Amniotic epithelial cell (primary cell): Measurements from ENCODE around the gene CLEC5A.
A peak's percentile ranks its signal among the peaks of the same experiment; 100 is the strongest.
"Not testable (repeated sequence)": the region's sequence is repeated elsewhere in the genome, so short reads cannot be mapped to it uniquely, and the experiment has no call there.

Source experiments
- DNase-seq: peaks from one replicate; pipeline ENCODE4 v3.0.0-alpha.2; 2010; ENCODE audit warnings: low read depth

Gene CLEC5A

DNA sequence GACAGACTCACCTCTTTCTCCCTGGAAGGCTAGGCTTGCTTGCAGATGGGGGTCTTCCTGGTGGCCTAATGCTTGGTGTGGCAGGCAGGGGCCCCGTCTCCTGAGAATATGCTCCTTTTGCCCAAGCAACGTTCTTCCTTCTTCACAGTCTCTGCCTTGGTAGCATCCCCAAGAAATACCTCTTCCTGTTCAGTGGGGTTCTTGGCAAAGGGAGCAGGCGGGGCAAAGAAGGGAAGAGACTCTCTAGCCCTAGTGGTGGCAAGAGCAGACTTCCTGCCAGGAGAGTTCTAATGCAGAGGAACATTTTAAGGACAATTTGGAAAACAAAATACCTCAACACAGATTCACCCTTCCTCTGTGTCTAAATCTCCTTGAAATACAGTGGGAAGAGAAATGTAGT is at the start of gene CLEC5A:
TSS of gene CLEC5A (minus strand) at position 179 of the 400 bp plus-strand sequence. CDS start 682 bp downstream, outside the sequence.
- no peak for DNase-seq

DNA sequence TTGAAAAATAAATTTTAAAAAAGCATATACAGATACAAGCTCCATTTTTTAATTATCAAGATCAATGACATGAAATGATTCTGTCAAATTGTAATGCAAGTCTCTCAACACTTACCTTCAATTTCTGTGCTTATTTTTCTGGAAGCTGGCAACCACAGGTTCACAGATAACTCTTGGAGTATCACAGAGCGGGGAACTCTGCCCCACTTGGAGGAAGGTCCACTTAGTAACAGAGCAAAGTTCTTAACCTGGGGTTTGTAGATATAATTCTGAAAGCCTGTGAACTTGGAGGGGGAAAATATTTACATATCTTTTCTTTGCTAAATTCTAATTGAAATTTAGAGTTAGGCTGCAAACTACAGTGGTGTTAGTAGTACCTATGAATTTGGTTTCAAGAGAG is 46.6 kb upstream of the CLEC5A start:
- no peak for DNase-seq

- no peak for DNase-seq
These were observed 45.9 kb upstream of the CLEC5A start for GRCh38 chr7:141992688-141993087.

DNA sequence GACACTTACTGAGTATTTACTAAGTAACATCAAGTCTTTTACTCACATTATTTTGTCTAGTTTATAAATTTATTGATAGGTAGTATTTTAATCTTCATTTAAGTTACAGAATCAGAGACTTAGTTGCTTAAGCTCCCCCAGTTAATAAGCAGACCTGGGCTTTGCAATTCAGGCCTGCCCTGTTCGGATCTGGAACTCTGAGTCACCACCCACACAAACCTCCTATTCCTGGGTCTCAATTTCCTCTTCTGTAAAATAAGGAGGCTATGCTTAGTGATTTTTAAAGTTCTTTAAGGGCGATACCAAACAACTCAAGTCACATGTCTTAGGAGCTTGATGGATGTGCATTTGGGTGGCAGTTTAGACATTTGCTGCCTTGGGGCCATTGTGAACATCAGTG is 45.4 kb upstream of the CLEC5A start:
- DNase-seq: no peak

DNA sequence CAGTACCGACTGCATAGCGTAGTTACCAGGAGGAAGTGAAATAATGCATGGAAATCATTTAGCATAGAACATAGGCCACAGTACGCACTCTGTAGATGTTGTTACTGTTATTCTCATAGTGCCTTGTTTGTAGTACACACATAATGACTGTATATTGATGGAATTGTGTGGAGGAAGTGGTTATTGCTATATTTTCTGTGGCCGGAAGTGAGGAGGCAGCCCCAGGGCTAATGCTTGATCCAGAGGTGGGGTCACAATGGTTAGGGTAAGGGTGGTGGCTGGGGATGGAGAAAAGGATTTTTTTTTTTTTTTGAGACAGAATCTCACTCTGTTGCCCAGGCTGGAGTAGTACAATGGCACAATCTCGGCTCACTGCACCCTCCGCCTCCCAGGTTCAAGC is 44.4 kb upstream of the CLEC5A start:
- DNase-seq: no peak

- no peak for DNase-seq
These were observed 43.4 kb upstream of the CLEC5A start for GRCh38 chr7:141990011-141990725.

DNA sequence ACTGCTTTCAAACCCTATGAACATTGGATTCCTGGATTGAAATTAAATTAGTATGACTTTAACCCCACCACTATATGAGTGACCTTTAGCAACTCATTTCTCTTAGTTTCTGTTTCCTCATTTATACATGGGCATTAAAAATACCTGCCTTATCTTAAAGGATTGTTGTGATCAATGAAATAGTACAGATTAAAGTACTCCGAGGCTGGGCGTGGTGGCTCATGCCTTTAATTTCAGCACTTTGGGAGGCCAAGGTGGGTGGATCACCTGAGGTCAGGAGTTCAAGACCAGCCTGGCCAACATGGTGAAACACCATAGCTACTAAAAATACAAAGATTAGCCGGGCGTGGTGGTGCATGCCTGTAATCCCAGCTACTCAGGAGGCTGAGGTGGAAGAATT is 41.0 kb upstream of the CLEC5A start:
- not testable (repeated sequence) for DNase-seq

DNA sequence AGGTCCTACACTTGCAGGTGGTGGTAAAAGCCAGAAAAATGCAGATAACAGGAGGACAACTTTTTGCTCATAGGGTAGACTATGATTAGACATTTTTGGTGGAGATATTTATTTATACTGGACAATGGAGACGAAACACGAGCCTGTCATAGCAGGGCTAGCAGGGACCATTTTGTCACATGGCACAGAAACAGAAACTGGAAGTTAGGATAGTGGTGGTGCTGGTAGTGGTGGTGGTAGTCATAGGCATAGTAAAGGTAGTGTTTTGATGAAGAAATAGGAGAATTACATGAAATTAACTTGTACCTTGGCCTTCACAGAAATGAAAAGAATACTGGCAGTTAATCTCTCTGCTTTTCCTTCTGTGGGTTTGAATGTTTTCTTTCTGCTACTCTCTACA is 40.1 kb upstream of the CLEC5A start:
- no peak for DNase-seq

DNA sequence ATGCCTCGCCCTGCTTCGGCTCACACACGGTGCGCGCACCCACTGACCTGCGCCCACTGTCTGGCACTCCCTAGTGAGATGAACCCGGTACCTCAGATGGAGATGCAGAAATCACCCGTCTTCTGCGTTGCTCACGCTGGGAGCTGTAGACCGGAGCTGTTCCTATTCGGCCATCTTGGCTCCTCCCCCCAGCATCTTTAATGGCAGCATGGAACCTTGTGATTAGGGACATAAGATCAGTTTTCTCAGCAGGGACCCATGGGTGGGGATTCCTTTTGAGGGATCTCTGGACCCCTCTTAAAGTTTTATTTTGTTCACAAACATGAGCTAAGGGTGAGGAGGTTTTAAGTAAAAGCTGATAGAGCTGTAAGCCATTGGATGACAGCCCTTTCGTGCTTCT is 39.2 kb upstream of the CLEC5A start:
- DNase-seq: not testable (repeated sequence)

GRCh38 chr7:141979568-141979967 is 32.8 kb upstream of the CLEC5A start:
- no peak for DNase-seq

DNA sequence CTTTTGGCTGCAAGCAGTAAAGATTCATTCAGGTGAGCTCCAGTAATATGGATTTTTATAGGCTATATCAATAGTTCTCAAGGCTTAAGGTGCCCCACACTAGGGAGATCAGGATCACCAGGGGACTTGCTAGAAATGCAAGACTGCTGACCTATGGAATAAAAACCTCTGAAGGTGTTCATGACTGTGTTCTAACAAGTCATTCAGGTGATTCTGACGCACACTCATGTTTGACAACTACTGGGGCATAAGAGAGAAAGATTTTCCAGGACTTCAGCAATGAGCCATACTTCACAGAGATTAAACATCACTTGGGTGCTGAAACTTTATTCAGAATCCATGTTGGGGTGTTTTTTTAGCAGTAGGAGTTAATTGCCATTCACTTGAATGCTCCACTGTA is 31.6 kb upstream of the CLEC5A start:
- no peak for DNase-seq

DNA sequence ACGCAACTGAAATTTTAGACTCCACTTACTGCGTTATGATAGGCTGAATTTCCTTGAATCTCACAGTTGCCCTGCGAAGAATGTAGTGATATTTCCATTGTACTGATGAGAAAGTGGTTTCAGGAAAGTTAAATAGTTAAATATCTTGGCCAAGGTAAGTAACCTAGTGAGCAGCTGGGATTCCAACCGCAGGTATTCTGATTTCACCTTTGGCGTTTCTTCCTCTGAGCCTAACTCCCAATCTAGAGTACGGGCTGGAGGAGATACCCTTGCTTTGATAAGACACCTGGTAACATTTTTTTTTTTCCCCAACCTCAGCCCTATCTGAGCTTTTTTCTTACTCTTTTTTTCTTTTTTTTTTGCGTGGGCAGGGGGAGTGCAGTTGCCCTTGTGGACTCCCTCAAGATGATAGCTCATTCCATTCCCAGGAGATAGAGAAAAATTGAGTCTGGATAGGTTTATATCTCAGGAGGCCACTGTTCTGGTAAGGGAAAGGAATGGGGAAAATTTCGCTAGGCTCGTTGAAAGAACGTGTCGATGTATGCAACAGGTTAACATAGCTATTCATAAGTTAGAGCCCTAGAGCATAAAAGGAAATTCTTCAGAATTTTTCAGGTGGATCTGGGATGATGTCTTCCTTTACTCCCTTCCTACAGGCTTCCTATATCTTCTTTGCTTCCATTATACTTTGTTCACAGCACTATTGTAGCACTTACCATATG is 29.9 kb upstream of the CLEC5A start:
- no peak for DNase-seq

DNA sequence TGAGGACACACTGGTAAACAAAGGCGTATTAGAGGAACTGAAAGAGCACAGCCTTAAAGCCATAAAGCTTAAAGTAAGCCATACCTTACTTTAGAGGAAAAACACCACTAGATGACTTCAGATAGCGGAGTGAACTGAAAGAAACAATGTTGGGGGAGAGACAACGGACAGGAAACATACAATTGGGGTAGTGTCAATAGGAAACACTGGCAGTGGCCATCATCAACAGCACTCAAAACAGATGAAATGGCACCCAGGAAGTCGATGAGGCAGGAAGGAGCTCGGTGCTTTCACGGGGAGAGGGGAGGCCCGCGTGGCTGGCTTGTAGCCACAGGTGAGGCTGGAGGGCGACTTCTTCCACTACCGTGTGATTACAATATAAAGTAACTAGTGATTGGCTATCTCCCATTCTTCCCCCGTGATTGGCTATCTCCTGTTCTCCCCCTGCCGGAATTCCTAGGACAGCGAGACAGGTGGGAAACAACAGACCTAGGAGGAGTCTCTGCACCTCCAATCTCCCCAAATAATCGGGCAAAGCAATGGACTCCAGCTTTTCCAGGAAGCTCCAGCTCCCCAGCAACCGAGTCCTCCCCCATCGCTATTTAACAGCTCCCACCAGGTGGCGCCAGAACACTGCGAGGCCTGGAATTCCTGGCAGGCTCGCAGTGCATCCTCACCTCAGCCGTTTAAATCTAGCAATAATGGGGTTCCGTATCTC is 29.2 kb upstream of the CLEC5A start:
- DNase-seq: peak; percentile 21

GRCh38 chr7:141974831-141975230 is 28.1 kb upstream of the CLEC5A start:
- no peak for DNase-seq

DNA sequence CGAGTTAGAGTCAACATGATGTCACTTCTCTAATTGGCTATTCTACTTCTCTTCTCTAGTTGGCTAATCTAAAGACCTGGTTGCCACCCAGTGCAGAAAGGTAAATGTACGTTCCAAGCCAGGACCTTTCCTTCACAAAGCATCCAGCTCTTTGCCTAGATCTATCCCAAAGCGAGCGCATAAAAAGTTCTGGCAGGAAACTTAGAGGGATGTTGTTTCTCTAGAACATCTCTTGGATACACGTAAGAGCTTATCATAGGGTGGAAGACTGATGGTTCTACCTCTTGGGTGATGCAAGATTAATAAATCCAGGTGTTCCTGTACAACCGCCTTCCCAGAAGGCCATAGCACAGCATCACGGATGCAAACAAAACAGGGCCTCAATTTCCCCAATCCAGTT is 26.9 kb upstream of the CLEC5A start, which contains the start of gene TAS2R38:
TSS of gene TAS2R38 (minus strand) at position 101 of the 400 bp plus-strand sequence. CDS start at position 17, 84 bp downstream.
- no peak for DNase-seq

DNA sequence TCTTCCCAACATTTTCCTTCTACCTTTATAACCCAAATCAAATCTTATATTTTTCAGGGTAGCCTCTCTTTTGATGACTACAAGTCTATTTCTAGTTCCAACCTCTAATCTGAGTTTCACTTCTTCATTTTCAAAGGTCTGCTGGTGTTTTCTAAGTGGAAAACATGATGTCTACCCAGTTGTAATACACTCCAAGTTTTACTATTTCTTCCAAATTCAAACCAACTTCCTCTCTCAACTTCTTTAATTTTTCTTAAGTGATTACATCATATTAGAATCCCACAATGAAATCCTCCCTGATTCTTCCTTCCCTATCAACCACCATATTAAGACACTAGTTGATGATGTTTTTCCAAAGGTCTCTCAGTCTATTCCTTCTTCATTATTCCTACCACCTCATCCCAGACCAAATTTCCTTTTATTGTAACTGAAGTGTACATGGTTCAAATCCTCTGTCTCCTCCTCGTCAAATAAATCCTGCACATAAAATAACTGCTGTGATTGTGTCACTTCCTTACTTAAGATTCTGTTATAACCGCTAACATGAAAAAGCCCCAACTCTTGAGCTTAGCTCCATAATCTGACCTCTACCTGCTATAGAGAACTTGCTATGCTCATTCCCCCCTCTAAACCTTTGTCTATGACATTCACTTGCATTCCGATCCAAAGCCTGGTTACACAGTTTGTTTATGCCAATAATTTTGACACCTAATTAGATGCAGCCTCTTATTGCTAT is 14.1 kb upstream of the CLEC5A start:
- no peak for DNase-seq

DNA sequence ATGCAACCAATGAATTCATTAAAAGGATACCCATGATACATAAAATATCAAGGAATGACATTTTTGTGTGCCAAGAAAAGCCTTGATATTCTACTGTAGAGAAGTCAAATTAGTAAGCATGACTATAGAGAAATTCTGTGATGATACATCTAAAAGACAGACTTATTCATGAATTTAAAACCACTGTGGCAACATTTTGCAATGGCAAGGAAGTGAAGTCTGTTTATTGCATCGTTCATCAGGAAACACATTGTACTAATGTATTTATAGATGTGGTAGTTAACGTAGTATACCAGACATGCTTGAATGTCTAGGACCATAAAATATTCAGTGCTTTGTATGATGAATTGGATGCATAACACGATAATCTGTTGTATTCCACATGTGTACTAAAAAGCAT is 9.3 kb upstream of the CLEC5A start:
- DNase-seq: no peak

- DNase-seq: no peak
These were observed 7.6 kb upstream of the CLEC5A start for GRCh38 chr7:141954334-141954733.

DNA sequence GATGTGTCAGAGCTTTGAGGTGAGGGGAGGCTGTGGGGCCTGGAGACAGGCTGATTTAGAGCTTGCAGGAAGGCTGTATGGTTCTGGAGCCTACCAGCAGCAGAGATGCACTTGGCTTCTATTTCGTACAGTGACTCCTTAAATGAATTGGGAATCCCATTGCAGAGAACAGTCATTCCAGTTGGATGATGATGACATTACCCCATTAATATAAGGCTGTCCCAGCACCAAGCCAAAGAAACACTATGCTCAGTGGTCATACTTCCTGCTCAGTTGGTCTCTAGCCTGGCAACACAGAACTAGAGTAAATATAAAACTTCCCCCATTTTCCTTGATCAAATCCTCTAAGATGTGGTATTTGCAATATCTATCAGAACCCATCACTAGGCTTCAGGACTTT is 5.7 kb upstream of the CLEC5A start:
- DNase-seq: no peak

DNA sequence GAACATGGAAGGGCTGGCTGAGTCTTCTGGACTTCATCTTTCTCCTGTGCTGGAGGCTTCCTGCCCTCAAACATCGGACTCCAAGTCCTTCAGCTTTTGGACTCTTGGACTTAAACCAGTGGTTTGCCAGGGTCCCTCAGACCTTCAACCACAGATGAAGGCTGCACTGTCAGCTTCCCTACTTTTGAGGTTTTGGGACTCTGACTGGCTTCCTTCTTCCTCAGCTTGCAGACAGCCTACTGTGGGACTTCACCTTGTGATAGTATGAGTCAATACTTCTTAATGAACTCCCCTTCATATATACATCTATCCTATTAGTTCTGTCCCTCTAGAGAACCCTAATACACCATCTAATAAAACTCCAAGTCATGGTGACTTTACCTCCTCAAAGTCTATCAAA is 4.0 kb upstream of the CLEC5A start:
- no peak for DNase-seq

DNA sequence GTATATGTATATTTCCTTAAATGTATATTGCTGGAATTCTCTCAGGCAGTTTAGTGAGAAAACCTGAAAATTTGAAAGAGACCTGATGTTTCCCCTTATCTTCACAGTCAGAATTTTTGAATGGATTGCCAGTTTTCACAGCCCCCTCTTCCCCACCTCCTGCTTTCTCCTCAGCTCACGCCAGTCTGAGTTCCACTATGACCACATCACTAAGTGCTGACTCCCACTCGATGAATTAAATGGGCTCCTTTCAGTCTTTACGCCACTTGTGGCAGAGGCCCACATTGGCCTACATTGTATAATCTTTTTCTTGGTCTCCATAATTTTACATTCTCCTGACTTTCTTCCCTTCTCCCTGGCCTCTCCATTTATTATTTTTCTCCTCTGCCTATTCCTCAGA is 3.1 kb upstream of the CLEC5A start:
- DNase-seq: no peak

DNA sequence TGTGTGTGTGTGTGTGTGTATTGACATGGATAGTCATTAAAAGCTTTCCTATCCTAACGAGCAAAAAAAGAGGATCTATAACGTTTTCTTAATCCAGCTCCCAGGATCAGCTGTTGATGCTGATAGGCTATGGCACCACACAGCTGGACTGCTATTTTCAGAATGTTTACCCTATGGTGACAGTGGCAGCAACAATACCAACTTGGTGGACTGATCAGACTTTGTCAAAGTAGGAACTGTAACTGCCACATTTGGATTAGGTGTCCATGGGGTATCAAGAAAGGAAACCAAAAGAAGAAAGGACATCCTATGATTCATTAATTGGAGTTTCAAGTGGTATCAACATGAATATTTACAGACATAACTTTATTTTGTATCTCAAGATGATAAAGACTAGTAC is 2.7 kb upstream of the CLEC5A start:
- no peak for DNase-seq
